Measurements from ENCODE around the gene PDCD5. TPM values are rescaled to one million over a fixed set of nuclear protein-coding genes. Genes with fewer than 3 reads are reported as not detected.

The PDCD5 gene
- polyA plus RNA-seq, 3 donors, result 41.4 to 84.5 (median 79.9) TPM

DNA sequence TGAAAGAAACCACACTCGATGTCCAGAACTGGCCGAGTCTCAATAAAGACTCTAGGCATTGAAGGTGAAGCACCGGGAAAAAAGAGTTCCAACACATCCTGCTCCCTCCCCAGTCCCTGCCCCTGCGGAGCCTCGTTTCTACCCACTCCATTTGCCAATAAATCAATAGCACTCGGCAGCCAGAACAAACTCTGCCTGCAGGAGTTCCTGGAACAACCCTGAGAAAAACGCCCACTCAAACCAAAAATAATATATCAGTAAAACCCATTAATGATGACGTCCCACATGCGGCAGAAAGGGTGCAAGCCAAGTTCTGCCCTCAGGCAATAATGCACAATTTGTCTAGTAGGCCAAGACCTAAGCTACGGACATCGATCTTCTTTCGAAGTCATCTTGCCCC lies 41.0 kb downstream of the PDCD5 start:
- Histone ChIP-seq H3K79me2 (ENCODE audit: insufficient read depth, low read length) (no peaks in the 10 kb centered on the region), H3K27me3 (ENCODE audit: control insufficient read depth in 2 of 2, insufficient read depth in 2 of 2, low read length in 2 of 2) (no peaks in the 10 kb centered on the region), H2AFZ (ENCODE audit: insufficient read depth, low read depth, low read length, poor library complexity, severe bottlenecking) (no peak overlapping the region), H3K4me1 (ENCODE audit: control insufficient read depth in 1 of 2, insufficient read depth in 2 of 2, low read length in 2 of 2) (no peaks in the 10 kb centered on the region), H3K27ac (ENCODE audit: low read depth in 1 of 2, low read length in 2 of 2) (no peak overlapping the region), H4K20me1 (ENCODE audit: insufficient read depth, low read length) (no peaks in the 10 kb centered on the region), H3K4me2 (replicated peaks; ENCODE audit: extremely low read depth, low read length, poor library complexity, severe bottlenecking) (no peak overlapping the region), H3K36me3 (replicated peaks in 1 of 2; ENCODE audit: control insufficient read depth in 1 of 2, insufficient read depth in 2 of 2, low read length in 2 of 2) (peaks cover 78 to 89% of the 10 kb centered on the region in 2 donors), H3K9ac (ENCODE audit: insufficient read depth, low read length, poor library complexity, severe bottlenecking) (no peak overlapping the region), H3K4me3 (replicated peaks in 1 of 3; ENCODE audit: low read depth in 2 of 3, low read length in 3 of 3) (no peak overlapping the region), H3K9me3 (replicated peaks in 1 of 2; ENCODE audit: control insufficient read depth in 1 of 2, insufficient read depth in 1 of 2, low read length in 2 of 2) (no peaks in the 10 kb centered on the region)
- intact Hi-C loops (cut with micrococcal nuclease), result no loop called here
- peak overlapping the region in 1 of 7 donors; percentile 2 for H3K27ac Mint-ChIP-seq
- H3K4me1 Mint-ChIP-seq, result peaks cover 5% of the 10 kb centered on the region
- peaks cover 73 to 95% of the 10 kb centered on the region in 2 donors for H3K36me3 Mint-ChIP-seq
- no peaks in the 10 kb centered on the region for H3K27me3 Mint-ChIP-seq (ENCODE audit: low read depth in 3 of 3)
- WGBS (ENCODE audit: insufficient coverage), result 84% methylated on average over 9 of the region's 12 CpGs
- no peak overlapping the region for H3K4me3 Mint-ChIP-seq
- DNase-seq, result no peak
- TF ChIP-seq, protein P1, sequence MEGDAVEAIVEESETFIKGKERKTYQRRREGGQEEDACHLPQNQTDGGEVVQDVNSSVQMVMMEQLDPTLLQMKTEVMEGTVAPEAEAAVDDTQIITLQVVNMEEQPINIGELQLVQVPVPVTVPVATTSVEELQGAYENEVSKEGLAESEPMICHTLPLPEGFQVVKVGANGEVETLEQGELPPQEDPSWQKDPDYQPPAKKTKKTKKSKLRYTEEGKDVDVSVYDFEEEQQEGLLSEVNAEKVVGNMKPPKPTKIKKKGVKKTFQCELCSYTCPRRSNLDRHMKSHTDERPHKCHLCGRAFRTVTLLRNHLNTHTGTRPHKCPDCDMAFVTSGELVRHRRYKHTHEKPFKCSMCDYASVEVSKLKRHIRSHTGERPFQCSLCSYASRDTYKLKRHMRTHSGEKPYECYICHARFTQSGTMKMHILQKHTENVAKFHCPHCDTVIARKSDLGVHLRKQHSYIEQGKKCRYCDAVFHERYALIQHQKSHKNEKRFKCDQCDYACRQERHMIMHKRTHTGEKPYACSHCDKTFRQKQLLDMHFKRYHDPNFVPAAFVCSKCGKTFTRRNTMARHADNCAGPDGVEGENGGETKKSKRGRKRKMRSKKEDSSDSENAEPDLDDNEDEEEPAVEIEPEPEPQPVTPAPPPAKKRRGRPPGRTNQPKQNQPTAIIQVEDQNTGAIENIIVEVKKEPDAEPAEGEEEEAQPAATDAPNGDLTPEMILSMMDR (IDR thresholded peaks at IDR 0.05), result no peak
- peaks cover 0 to 3% (median 0%) of the 10 kb centered on the region in 7 donors for H3K9me3 Mint-ChIP-seq

- peaks cover 73 to 94% of the 10 kb centered on the region in 2 donors for H3K36me3 ChIP-seq (replicated peaks in 1 of 2; ENCODE audit: control insufficient read depth in 1 of 2, insufficient read depth in 2 of 2, low read length in 2 of 2)
Measured at GRCh38 chr19:32624410-32624809, 43.4 kb downstream of the PDCD5 start.

More at GRCh38 chr19:32624410-32624809, 43.4 kb downstream of the PDCD5 start:
- peaks cover 0 to 3% (median 0%) of the 10 kb centered on the region in 7 donors for H3K9me3 Mint-ChIP-seq
- no peak overlapping the region for H3K4me3 ChIP-seq (replicated peaks in 1 of 3; ENCODE audit: low read depth in 2 of 3, low read length in 3 of 3)
- peaks cover 5% of the 10 kb centered on the region for H3K4me1 Mint-ChIP-seq
- H3K4me1 ChIP-seq (ENCODE audit: control insufficient read depth in 1 of 2, insufficient read depth in 2 of 2, low read length in 2 of 2), result no peaks in the 10 kb centered on the region
- peaks cover 75 to 92% of the 10 kb centered on the region in 2 donors for H3K36me3 Mint-ChIP-seq
- H4K20me1 ChIP-seq (ENCODE audit: insufficient read depth, low read length), result no peaks in the 10 kb centered on the region
- no peak overlapping the region for H3K27ac ChIP-seq (ENCODE audit: low read depth in 1 of 2, low read length in 2 of 2)
- intact Hi-C loops (cut with micrococcal nuclease), result no loop called here
- peak overlapping the region in 1 of 7 donors; percentile 81 for H3K27ac Mint-ChIP-seq
- H3K4me3 Mint-ChIP-seq, result no peak overlapping the region
- no peak overlapping the region for H2AFZ ChIP-seq (ENCODE audit: insufficient read depth, low read depth, low read length, poor library complexity, severe bottlenecking)
- no peak for DNase-seq
- H3K9me3 ChIP-seq (replicated peaks in 1 of 2; ENCODE audit: control insufficient read depth in 1 of 2, insufficient read depth in 1 of 2, low read length in 2 of 2), result no peaks in the 10 kb centered on the region
- H3K27me3 Mint-ChIP-seq (ENCODE audit: low read depth in 3 of 3), result no peaks in the 10 kb centered on the region
- TF ChIP-seq, protein P1 (IDR thresholded peaks at IDR 0.05), result no peak
- no peaks in the 10 kb centered on the region for H3K27me3 ChIP-seq (ENCODE audit: control insufficient read depth in 2 of 2, insufficient read depth in 2 of 2, low read length in 2 of 2)
- no peak overlapping the region for H3K9ac ChIP-seq (ENCODE audit: insufficient read depth, low read length, poor library complexity, severe bottlenecking)
- H3K79me2 ChIP-seq (ENCODE audit: insufficient read depth, low read length), result no peaks in the 10 kb centered on the region
- WGBS (ENCODE audit: insufficient coverage), result no CpG with 5 or more reads among the region's 6 CpGs
- H3K4me2 ChIP-seq (replicated peaks; ENCODE audit: extremely low read depth, low read length, poor library complexity, severe bottlenecking), result no peak overlapping the region

All from CD14-positive monocyte (primary cell).